Effector memory CD4-positive, alpha-beta T cell (primary cell): ENCODE measurements around the gene BARHL2.

ENCODE experiments used
- DNase-seq, 3 donors: peaks; one replicate each; pipeline ENCODE4 v3.0.0-alpha.2; 2020
- H3K27ac ChIP-seq: 2 replicates; pipeline ENCODE4 v1.7.0; 2013; ENCODE audit warnings: mild to moderate bottlenecking, low read length, moderate library complexity; ENCODE audit not compliant: insufficient read depth, poor library complexity, severe bottlenecking
- H3K27me3 ChIP-seq: replicated peaks from 2 replicates; pipeline ENCODE4 v1.7.0; 2013; ENCODE audit warnings: mild to moderate bottlenecking, low read length; ENCODE audit not compliant: insufficient read depth, control insufficient read depth, poor library complexity, severe bottlenecking
- H3K36me3 ChIP-seq: 2 replicates; pipeline ENCODE4 v1.7.0; 2013; ENCODE audit warnings: mild to moderate bottlenecking, low read length, moderate library complexity; ENCODE audit not compliant: control insufficient read depth, insufficient read depth
- H3K4me1 ChIP-seq: 2 replicates; pipeline ENCODE4 v1.7.0; 2013; ENCODE audit warnings: low read length, mild to moderate bottlenecking; ENCODE audit not compliant: control insufficient read depth, insufficient read depth, poor library complexity, severe bottlenecking
- H3K4me3 ChIP-seq: 2 replicates; pipeline ENCODE4 v1.7.0; 2013; ENCODE audit warnings: low read length, low read depth, mild to moderate bottlenecking; ENCODE audit not compliant: insufficient read depth, poor library complexity, severe bottlenecking
- H3K9me3 ChIP-seq: 2 replicates; pipeline ENCODE4 v1.7.0; 2013; ENCODE audit warnings: mild to moderate bottlenecking, low read length, moderate library complexity; ENCODE audit not compliant: control insufficient read depth

Gene BARHL2

DNA sequence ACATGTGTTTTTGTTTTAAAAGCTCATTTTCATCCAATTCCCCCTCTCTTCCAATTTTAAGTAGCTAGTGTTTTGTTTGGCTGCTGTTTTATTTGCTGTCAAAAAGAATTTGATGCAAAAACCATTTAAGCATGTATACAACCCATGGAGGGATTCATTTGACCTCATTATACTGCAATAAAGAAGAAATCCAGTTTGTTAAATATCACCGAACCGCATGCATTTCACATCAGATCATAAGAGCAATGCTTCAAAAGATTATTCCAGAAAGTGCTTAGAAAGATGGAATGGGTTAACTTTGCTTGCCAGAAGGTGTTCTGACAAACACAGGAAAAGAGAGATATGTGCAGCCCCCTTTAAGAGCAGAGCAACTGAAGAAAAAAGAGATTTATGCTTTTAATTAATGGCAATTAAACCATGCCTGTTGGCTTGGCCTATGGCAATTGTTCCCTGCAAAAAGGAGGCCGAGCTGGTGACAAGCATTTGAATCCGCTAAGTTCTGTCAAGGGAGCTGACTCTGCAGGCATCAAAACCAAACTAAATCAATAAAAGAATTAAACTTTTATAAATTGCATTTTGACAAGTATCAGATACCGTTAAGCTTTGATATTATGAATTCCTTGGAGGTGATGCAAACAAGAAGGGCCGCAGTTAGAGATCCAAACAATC is 14.4 kb upstream of the BARHL2 start:
- DNase-seq, result no peak
- Histone ChIP-seq H3K36me3 (no peaks in the 10 kb centered on the region), H3K27me3 (peaks cover 47% of the 10 kb centered on the region), H3K9me3 (no peaks in the 10 kb centered on the region), H3K4me1 (peaks cover 19% of the 10 kb centered on the region), H3K4me3 (no peak overlapping the region), H3K27ac (no peak overlapping the region)

DNA sequence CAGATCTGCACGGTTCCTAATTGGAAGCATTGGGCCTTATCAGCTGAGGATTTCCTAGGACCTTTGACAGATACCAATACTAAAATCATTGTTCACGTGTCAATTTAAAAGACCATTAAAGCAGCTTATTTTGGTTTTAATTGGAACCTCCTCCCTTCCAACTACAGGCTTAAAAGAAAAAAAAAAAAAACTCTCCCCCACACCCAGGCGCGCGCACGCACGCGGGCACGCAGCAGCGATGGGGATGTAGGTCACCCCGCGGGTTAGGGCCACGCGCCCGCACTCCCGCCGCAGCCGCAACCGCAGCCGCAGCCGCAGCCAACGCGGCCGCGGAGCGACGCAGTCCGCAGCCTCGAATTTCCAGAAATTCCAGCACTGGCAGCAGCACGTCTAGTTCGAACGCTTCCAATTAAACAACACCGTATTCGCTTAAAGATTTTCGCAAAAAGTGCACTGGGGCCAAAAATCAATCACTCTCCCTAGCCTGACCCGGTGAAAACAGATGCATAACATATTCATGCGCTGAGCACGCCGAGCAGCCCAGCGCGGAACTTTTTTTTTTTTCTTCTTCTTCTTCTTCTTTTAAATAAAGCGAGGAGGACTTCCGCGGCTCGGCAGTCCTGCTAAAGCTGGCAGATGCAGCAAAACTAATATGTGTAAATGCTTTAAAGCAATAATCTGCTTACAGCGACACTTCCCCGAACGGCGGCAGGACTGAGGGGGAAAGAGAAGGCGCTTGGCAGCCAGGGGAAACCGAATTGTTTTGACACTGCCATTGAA is 13.3 kb upstream of the BARHL2 start:
- DNase-seq, result no peak
- peak overlapping the region; percentile 16 for H3K4me3 ChIP-seq
- peaks cover 57% of the 10 kb centered on the region for H3K27me3 ChIP-seq
- H3K9me3 ChIP-seq, result no peaks in the 10 kb centered on the region
- no peaks in the 10 kb centered on the region for H3K36me3 ChIP-seq
- H3K27ac ChIP-seq, result no peak overlapping the region
- peaks cover 22% of the 10 kb centered on the region for H3K4me1 ChIP-seq

DNA sequence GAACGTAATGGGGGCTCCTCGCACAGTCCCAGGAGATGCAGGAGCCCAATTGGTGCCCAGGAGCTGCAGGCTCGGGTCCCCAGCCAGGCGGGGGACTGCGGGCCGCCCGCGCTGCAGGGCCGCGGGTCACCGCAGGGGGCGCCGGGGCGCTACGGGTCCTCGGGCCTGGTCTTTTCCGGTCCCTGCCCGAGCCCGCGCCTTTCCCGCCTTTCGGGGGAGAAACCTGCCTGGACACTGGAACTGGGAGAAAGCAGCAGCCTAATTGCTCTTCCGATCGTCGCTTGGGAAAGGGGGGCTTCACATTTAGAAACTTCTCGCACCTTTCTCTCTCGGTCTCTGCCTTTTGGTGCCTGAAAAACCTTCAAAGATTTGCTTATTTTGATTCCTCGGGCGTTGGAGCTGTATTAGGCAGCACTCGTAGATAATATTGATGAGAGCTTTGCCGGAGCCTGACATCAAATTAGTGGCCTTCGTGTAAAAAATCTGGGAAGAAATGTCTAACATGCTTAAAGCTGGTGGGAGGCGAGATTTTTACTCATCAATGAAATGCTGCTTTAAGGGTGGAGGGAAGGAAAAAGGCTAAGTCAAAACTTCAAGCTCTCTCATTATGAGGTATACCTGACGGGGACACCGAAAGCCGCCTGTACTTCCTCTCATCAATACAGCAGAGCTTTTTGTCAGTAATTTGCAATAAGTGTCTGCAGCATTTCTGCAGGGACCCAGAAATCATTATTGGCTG is 12.6 kb upstream of the BARHL2 start:
- no peaks in the 10 kb centered on the region for H3K36me3 ChIP-seq
- H3K27me3 ChIP-seq, result peaks cover 65% of the 10 kb centered on the region
- no peak overlapping the region for H3K27ac ChIP-seq
- peak overlapping the region; percentile 16 for H3K4me3 ChIP-seq
- peaks cover 30% of the 10 kb centered on the region for H3K4me1 ChIP-seq
- no peaks in the 10 kb centered on the region for H3K9me3 ChIP-seq
- DNase-seq, result no peak

- H3K27me3 ChIP-seq, result peaks cover 75% of the 10 kb centered on the region
These were observed 11.6 kb upstream of the BARHL2 start for GRCh38 chr1:90728502-90729287.

GRCh38 chr1:90727917-90728501 is 10.9 kb upstream of the BARHL2 start:
- DNase-seq, result no peak
- Histone ChIP-seq H3K27ac (no peak overlapping the region), H3K4me3 (no peak overlapping the region), H3K27me3 (peaks cover 82% of the 10 kb centered on the region), H3K36me3 (no peaks in the 10 kb centered on the region), H3K4me1 (peaks cover 37% of the 10 kb centered on the region), H3K9me3 (no peaks in the 10 kb centered on the region)

More at GRCh38 chr1:90728502-90729287, 11.6 kb upstream of the BARHL2 start:
- no peaks in the 10 kb centered on the region for H3K36me3 ChIP-seq
- no peak for DNase-seq
- H3K9me3 ChIP-seq, result no peaks in the 10 kb centered on the region
- H3K27ac ChIP-seq, result no peak overlapping the region
- peaks cover 32% of the 10 kb centered on the region for H3K4me1 ChIP-seq
- no peak overlapping the region for H3K4me3 ChIP-seq

- no peak for DNase-seq
- Histone ChIP-seq H3K9me3 (no peaks in the 10 kb centered on the region), H3K4me1 (peaks cover 37% of the 10 kb centered on the region), H3K27me3 (peaks cover 86% of the 10 kb centered on the region), H3K36me3 (no peaks in the 10 kb centered on the region), H3K27ac (no peak overlapping the region), H3K4me3 (no peak overlapping the region)
These were observed 9.9 kb upstream of the BARHL2 start for GRCh38 chr1:90726986-90727480.

GRCh38 chr1:90726425-90726985 is 9.4 kb upstream of the BARHL2 start:
- no peak overlapping the region for H3K27ac ChIP-seq
- no peaks in the 10 kb centered on the region for H3K36me3 ChIP-seq
- peaks cover 91% of the 10 kb centered on the region for H3K27me3 ChIP-seq
- H3K4me1 ChIP-seq, result peaks cover 37% of the 10 kb centered on the region
- H3K4me3 ChIP-seq, result no peak overlapping the region
- no peaks in the 10 kb centered on the region for H3K9me3 ChIP-seq
- no peak for DNase-seq

DNA sequence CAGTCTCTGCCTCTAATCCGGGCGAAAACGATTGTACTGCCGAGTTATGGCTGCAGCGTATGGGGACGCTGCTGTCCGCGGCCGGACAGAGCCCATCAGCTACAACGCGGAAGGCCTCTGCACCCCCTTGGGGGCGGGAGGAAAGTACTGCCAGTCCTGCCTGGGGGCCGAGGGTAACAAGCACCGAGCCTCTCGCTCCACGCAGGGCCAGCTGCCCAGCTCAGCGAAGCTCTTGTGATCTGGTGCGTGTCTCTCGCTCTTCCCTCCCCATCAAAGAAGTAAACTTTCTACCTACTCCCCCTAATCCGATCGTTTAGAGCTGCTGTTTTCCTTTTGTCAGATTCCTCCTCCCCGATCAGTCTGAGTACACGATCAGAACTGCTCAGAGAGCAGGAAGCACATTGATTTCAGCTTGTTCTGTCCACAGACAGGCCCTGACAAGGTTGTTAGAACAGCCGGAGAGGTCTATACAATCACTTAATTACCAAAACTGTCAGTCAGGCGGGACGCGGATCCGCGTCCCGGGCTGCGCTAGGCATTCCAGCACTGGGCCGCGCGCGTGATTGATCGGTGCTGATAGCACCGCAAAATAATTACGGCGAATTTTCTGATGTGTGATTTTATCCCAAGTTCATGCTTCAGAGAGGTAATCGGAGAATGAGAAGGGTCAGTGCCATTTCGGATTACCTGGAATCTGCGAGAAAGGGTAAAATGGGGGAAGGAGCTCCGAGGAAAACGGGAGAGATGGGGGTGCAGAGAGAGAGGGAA is 8.7 kb upstream of the BARHL2 start:
- no peak overlapping the region for H3K27ac ChIP-seq
- no peak for DNase-seq
- H3K36me3 ChIP-seq, result no peaks in the 10 kb centered on the region
- H3K9me3 ChIP-seq, result no peaks in the 10 kb centered on the region
- peaks cover 95% of the 10 kb centered on the region for H3K27me3 ChIP-seq
- no peak overlapping the region for H3K4me3 ChIP-seq
- H3K4me1 ChIP-seq, result peaks cover 37% of the 10 kb centered on the region
